Astrocyte of the spinal cord (primary cell): ENCODE data around the gene CIITA.

Experiments
- DNase-seq: peaks from one replicate; pipeline ENCODE4 v3.0.0; 2011; ENCODE audit warnings: low read depth, low spot score
- H3K4me3 ChIP-seq: 2 replicates; pipeline ENCODE4 v1.5.1; 2011; ENCODE audit warnings: low read depth, mild to moderate bottlenecking, low read length, moderate library complexity
- CTCF ChIP-seq: IDR thresholded peaks from 2 replicates; pipeline ENCODE4 v1.5.1; 2012; ENCODE audit warnings: low read depth, mild to moderate bottlenecking, low read length, inconsistent platforms
- in situ Hi-C: cut with HindIII; loops from 2 replicates; pipeline ENCODE4 v1.10.0; 2017; ENCODE audit warnings: low sequenced_read_pairs

CIITA gene

GRCh38 chr16:10936272-10936984 is 59.4 kb downstream of the CIITA start:
- no peak for TF ChIP-seq CTCF
- no peak overlapping the region for H3K4me3 ChIP-seq
- DNase-seq: no peak
- in situ Hi-C loops: no loop called here

DNA sequence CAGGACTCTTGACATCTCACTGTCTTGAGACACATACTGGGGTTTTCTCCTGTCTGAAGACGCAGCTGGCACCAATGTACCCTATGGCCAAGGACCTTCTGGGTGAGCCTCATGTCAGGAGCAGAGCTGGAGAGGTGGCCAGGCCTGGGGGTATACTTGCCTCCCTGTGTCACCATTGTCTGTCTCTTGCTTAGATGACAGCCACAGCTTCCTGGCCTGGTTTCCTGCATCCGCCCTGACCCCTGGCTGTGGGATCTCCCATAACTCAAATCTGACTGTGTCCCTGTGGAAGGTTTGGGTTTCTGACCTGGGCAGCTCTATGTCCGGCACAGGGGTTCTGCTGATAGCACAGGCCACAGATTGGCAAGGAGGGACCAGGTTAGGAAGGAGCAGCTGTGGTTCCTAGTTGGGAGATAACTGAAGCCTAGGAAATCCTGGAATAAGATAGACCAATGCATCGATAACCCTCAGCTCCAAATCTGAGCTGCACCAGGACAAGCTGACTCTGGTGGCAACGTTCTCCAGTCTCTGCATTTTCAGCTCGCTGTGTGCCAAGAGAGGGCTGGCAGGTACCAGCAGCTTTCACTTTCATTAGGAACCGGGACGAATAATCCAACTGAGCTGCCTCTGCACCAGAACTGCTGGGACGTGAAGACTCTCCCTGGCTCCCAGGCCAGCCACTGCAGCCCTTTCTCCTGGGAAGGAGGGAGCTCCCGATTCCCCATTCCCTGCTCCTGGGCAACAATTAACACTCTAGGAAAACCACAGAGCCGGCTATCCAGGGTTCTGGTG is 60.3 kb downstream of the CIITA start:
- TF ChIP-seq CTCF: no peak
- H3K4me3 ChIP-seq: no peak overlapping the region
- DNase-seq: no peak
- in situ Hi-C loops: no loop called here

DNA sequence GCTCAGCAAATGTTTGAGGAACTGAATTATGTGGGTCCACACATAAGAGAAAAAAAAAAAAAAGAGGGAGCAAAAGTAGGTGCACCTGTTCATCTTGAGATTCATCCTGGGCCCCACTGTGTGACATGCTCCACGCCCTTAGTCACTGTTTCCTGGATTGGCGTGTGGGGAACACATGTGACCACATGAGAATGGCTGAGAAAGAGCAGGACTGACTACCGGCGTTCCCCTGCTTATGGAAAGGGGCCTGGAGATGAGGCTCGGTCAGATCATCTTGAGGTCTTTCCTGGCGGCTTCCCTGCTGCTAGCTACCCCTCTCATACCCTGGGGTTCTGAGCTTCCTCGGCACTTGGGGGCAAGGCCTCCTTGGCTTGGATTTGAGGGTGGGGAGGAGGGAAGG is 61.3 kb downstream of the CIITA start:
- no peak for DNase-seq
- no peak overlapping the region for H3K4me3 ChIP-seq
- in situ Hi-C loops: no loop called here
- no peak for TF ChIP-seq CTCF

GRCh38 chr16:10938796-10939648 is 62.0 kb downstream of the CIITA start:
- in situ Hi-C loops: no loop called here
- no peak for DNase-seq
- TF ChIP-seq CTCF: no peak
- no peak overlapping the region for H3K4me3 ChIP-seq

- in situ Hi-C loops: no loop called here
- peak overlapping the region; percentile 69 for H3K4me3 ChIP-seq
- no peak for DNase-seq
- no peak for TF ChIP-seq CTCF
Observed at GRCh38 chr16:10939649-10940234, 62.7 kb downstream of the CIITA start.

DNA sequence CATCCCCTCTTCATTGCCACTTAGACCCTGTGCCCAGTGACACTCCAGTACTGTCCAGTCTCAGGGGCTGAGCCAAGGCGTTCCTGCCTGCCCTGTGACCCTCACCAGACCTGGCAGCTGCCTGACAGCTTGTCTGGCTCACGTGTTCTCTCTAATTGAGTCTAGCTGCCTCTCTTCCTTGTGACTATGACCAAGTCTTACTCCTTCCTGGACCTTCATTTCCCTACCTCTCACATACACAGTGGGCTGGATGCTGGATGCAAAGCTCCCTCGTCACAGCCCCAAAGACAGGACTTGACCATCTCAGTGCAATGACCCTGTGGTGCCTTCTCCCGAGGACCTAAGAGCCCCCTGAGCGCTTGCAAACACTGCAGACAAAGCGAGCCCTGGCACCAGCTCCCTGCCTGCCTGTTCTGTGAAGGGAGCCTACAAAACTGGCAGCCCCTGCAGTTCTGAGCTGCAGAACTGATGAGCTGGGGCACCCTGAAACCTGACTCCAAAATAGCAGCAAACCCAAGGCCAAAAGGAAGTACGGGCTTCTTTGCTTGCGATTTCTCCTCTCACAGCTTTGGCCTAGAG is 63.6 kb downstream of the CIITA start:
- no peak for DNase-seq
- no peak for TF ChIP-seq CTCF
- H3K4me3 ChIP-seq: peak overlapping the region; percentile 69
- in situ Hi-C loops: no loop called here
